DMS79 (cell line): ENCODE data around the gene HSPB3.
"Not testable (repeated sequence)": the region's sequence is repeated elsewhere in the genome, so short reads cannot be mapped to it uniquely, and the experiment has no call there.

Experiments used
- DNase-seq: peaks from one replicate; lab custom pipeline; 2025; lab: John Stamatoyannopoulos, UW

HSPB3 gene

DNA sequence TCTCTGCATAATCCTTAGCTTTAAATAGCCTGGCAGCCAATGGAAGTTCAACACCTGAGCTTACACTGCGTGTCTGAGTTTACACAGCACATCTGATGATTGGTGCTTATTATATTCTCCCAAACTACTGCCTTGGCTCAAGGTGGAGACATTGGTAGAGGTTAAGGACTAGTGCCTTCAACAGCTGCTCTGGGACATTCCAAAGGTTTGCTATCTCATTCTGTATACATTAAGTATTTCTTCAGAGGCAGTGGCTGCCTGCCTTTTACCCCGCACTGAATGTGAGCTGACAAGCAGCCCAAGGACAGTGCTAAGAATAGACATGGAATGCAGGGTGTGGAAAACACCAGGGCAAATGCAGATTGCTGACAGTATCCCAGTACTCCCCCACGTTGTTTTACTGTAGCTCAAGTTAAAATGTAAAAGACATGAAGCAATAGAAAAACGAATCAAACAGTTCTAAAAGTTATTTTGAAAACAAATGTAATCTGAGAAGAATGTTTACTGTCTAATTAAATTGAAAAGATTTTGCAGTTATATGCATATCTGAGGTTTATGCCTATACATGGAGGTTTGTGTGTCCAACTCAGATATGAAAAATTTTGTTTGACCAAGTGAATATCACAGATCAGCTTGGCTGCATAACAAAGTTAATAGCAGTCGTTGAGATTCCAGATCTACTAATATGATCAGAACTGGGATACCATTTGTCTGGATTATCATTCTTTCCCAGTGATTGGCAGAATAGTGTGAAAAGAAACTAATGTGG lies 1.8 kb downstream of the HSPB3 start:
- no peak for DNase-seq

DNA sequence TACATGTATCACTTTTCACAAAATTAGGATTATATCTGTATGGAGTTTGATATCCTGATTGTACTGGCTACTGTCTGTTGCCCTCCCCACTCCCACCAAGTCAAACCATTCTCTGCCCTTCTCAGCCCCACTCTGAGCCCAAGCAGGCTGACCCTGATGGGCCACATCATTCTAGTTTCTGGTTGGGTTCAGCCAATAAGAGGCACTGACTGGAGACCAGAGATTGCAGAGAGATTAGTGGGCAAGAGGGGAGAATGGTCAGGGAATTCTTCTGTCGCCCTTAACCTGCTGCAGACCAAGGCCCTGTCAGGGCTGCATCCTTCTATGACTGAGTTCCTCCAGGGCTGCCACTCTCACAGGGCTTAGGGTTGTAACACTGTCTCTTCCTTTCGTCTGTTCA lies 2.7 kb downstream of the HSPB3 start:
- DNase-seq: no peak

DNA sequence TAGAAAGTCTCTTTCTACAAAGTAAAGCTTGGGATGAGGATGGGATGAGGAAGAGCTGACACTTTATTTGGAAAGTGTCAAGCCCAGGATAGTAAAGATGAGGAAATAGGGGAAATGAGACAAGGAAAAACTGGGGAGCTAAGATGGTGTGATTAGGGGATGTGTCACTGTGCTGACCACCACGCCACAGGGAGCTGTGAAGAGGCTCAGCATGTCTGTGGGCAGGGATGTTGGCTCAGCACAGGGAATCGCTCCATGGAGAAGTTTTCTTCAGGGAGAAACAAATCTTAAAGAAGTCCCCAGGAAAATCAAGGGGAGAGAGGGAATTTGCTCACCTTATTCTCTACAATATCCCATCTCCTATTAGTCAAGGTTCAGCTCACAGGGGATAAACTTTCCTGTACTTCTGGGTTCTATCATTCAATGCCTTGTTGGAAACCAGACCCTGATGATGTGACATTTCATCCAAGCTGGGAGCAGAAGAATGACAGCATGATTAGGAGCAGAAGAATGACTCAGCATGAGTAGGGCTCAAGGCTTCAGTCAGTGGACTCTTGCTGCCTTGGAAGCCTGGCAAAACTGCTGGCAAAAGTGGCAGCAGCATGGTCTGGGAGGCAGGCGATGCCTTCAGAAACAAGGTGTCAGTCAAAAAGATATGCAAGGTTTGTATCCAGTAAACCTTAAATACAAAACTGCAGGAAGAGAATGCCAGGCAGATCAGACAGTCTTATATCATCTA lies 4.9 kb downstream of the HSPB3 start:
- no peak for DNase-seq

DNA sequence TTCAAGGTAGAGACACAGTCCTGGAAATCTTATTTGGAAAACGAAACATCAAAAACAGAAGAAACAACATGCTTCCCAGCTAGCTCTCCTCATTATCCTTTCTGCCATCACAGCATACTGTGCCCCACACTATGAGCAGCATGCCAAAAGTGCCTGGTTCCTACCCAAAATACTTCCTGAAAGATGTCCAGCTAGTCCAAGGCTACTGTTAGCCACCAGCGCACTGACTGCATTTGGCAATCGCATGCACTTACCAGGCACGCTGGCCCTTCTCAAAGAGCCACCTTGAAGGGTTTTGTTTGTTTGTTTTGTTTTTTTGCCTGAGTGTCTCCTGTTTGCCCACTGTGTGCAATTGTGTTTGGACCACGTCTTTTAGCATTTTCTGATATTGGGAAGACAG lies 6.8 kb downstream of the HSPB3 start:
- no peak for DNase-seq

- DNase-seq: no peak
These were observed 8.2 kb downstream of the HSPB3 start for GRCh38 chr5:54463713-54464112.

- no peak for DNase-seq
These were observed 14.1 kb downstream of the HSPB3 start for GRCh38 chr5:54469622-54470021.

- no peak for DNase-seq
These were observed 14.6 kb downstream of the HSPB3 start for GRCh38 chr5:54470128-54470527.

GRCh38 chr5:54470677-54471076 lies 15.2 kb downstream of the HSPB3 start:
- DNase-seq: no peak

GRCh38 chr5:54471398-54471797 lies 15.9 kb downstream of the HSPB3 start:
- no peak for DNase-seq

DNA sequence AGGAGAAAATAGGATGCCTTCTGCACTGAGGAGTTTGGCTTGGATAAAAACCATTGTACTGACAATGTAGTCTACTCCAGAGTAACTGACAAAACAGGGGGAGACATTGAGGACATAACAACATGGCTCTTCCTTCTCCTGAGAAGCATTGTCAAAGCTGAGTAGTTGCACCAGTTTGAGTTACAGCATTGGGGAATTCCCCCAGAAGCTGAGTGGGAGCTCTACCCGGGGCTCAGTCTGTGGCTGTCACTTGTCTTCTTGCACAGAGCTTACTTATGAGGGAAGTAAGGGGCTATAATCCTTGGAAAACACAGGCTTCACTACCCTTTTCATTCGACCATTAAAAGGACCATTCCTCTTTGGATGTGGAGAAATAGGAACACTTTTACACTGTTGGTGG lies 21.2 kb downstream of the HSPB3 start:
- no peak for DNase-seq

GRCh38 chr5:54477941-54478478 lies 22.5 kb downstream of the HSPB3 start:
- DNase-seq: no peak

DNA sequence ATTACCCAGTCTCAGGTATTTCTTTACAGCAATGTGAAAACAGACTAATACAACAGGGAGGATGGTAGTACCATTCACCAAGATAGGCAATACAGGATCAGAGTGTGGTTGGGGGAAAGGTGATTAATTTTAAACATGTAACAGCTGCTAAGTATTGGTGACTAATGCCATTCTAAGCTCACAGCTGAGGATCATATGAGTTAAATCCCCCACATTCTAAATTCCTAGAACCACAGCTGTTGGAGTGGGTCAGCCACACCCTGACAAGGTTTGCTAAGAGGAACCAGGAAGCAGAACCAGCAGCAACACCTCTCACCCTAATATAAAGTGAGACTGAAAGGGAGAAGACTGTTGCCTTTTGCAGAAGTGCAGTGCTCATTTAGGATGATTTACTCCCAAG lies 24.8 kb downstream of the HSPB3 start:
- DNase-seq: no peak

GRCh38 chr5:54484219-54484894 lies 28.9 kb downstream of the HSPB3 start:
- no peak for DNase-seq

GRCh38 chr5:54485659-54486058 lies 30.2 kb downstream of the HSPB3 start:
- not testable (repeated sequence) for DNase-seq

GRCh38 chr5:54489648-54489979 lies 34.1 kb downstream of the HSPB3 start:
- DNase-seq: not testable (repeated sequence)

GRCh38 chr5:54491326-54491725 lies 35.8 kb downstream of the HSPB3 start:
- DNase-seq: no peak

- no peak for DNase-seq
These were observed 36.7 kb downstream of the HSPB3 start for GRCh38 chr5:54492178-54492577.

DNA sequence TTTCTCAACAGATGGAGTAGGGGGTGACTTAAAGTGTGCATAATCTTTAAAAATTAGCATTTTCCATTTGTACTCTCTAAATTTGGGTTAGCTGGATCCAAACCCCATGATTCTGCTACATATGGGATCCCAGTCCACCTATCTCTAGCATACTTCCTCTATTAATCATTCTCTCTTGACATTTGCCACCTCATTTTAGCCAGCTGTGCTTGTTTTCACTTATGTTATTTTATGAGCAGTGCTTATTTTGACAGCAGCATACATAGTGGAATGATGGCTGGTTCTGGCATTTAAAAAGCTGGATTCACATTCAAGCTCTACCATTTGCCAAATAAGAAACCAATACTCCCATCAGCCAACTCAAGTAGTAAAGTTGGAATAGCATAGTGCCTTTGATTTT lies 39.5 kb downstream of the HSPB3 start:
- no peak for DNase-seq
